Epidermal melanocyte (primary cell): Measurements from ENCODE around the gene FGF21.
"Not testable (repeated sequence)": the region's sequence is repeated elsewhere in the genome, so short reads cannot be mapped to it uniquely, and the experiment has no call there.

Experiments
- DNase-seq: peaks from one replicate; pipeline ENCODE4 v3.0.0; 2011; ENCODE audit warnings: low spot score; ENCODE audit not compliant: insufficient read length

The FGF21 gene, protein sequence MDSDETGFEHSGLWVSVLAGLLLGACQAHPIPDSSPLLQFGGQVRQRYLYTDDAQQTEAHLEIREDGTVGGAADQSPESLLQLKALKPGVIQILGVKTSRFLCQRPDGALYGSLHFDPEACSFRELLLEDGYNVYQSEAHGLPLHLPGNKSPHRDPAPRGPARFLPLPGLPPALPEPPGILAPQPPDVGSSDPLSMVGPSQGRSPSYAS

DNA sequence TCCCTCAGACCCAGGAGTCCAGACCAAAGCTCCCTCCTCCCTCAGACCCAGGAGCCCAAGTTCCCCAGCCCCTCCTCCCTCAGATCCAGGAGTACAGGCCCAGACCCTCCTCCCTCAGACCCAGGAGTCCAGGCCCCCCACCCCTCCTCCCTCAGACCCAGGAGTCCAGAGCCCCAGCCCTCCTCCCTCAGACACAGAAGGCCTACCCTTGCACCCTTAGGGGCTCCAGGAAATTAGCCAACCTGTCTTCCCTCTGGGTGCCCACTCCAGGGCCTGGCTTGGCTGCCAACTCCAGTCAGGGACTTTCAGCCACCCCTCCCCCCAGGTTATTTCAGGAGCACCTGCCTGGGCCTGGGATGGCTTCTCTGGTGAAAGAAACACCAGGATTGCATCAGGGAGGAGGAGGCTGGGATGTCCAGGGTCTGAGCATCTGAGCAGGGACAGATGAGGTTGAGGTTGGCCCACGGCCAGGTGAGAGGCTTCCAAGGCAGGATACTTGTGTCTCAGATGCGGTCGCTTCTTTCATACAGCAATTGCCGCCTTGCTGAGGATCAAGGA lies at the start of gene FGF21:
Gene FGF21, plus strand, starts transcription at position 441 of the 558 bp plus-strand sequence. CDS start 713 bp downstream, outside the sequence.
- DNase-seq, result no peak

DNA sequence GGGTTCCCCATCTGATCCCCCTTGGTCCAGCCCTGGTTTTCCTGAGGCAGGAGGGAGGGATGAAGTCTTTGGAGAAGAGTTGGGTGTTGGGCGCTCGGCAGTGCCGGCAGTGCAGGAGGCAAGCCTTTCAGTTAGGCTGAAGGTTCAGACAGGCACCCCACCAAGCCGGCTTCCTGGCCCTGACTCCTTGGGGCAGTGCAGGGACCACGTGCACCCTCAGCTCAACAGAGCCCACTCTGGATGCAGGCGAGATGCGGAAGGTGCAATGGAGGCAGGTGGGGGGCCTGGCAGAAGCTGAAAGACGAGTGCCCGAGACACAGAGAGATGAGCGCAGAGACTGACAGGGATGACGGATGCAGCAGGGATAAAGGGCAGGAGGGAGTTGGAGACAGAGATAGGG lies 46.9 kb upstream of the FGF21 start:
- DNase-seq, result no peak

DNA sequence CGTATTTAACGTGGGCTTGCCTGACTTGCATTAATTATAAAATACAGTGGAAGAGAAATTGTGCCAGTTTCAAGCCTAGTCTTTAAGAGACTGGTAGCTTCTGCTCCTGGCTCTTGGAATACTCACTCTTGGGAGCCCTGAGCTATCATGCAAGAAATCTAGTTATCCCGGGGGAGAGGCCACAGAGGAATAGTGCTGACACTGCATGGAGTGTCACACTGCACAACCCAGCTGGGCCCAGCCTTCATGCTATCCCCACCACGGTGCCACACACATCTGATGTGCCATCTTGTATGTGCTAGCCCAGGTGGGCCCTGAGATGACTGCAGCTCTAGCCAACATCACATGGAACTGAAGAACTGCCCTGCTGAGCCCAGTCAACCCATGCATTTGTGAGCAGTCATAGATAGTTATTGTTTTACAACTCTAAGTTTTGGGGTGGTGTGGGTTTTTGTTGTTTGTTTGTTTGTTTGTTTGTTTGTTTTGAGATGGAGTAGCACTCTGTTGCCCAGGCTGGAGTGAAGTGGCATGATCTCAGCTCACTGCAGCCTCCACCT lies 44.1 kb upstream of the FGF21 start:
- DNase-seq, result no peak

DNA sequence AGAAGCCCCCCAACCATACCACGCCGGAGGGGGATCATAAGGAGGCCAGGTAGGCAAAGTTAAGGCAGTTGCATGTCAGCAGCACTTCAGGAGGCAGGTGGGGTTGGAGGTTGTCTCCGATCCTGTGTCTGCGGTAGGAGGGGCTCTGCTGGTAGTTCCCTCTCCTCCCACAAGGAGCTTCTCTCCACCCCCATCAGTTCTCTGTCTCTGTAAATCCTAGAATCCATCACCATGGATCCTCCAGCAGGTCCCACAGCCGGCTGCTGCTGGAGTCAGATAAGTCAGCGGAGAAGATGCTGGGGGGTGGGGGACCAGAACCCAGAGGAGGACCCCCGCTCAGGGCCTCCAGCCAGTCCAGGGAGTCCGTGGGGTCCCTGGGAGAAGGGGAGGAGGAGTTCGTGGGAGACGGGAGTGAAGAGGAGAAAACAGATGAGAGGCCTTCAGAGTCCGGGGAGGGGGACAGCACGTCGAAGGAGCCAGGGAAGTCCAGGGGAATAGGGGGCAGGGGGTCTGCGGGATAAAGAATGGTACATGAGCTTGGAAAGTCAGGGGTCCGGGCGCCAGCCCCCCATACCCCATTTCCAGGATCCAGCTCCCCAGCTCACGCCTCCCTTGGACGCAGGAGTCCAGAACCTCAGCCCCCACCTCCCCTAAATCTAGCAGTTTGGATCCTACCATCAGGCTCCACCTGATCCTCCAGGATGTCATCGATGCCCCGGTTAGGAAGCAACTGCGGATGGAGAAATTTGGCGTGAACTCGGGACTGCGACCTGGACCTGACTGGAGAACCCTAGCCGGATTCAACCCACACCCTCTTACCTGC lies 42.1 kb upstream of the FGF21 start:
- no peak for DNase-seq

DNA sequence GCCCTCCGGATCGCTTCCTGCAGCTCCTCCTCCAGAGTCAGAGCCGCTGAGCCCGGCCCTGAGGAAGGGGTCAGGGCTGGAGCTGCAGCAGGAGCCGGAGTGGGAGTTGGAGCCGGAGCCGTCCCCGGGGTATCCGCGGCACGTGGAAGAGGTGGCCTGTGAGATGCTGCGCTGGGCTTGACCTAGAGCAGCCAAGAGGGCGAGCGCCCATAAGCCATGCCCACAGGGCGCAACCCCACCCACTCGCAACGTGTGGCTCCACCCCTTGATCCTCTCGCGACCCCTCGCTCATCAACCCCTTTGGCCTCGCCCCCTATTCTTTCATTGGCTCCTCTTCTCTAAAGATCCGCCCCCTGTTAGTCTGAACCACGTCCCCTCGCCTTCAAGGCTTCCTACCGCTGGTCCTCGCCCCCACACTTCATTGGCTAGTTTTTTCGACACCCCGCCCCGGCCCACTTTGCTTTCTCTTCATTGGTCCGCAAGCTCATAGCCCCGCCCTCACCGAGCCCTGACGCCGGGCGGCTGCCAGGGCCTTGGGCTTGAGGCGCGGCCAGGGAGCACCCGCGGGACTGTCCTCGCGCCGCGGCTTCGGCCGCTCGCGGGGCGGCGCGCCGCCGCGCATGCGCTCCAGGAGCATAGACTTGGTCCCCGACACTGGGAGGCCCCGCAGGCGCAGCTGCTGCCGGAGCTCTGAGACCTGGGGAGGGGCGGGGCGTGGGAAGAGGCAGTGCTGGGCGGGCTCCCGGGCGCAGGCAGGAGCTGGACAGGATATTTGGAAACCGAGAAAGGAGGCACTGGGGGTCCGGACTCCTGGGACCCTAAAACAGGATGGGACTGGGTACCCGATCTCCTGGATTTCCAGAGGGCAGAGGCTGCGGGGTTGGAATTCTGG lies 41.2 kb upstream of the FGF21 start:
- peak; percentile 100 for DNase-seq

DNA sequence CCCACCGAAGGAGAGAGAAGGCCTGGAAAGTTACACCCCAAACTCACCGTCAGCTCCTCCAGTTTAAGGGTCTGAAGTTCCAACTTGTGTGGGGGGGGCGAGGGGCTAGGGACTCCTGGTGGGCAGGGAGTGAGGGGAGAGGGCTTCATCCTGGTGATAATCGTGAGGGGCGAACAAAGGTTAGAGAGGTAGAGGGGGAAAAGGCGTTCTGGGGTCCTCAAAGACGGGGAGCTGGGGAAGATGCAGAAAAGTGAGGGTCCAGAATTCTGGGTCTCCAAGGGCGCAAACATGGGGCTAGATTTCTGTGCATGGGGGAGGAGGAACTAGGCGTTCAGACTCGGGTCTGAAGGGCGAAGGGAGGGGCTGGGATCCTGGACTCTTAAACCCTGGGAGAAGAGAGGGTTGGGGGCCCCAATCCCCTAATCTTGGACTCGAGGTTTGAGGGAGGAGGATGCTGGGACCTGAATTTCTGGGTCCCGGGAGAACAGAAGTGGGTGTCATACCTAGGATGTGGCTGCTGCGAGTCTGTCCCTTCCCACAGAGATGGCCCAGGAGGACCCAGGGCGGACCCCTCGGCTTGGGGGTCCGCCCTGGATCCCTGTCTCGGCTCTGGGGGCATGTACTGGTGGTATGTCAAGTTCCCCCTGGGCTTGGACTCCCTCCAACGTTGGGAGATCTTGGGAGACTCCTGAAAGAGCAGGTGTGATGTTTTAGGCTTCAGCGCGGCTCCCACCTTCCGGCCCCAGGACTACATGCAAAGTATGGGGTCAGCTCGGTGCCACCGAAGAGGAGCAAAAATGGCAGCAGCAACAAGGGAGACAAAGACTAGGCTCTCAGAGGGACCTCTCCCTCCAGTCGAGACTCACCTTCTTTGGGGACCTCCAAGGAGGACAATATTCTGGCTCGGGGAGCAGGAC lies 40.3 kb upstream of the FGF21 start:
- DNase-seq, result no peak

DNA sequence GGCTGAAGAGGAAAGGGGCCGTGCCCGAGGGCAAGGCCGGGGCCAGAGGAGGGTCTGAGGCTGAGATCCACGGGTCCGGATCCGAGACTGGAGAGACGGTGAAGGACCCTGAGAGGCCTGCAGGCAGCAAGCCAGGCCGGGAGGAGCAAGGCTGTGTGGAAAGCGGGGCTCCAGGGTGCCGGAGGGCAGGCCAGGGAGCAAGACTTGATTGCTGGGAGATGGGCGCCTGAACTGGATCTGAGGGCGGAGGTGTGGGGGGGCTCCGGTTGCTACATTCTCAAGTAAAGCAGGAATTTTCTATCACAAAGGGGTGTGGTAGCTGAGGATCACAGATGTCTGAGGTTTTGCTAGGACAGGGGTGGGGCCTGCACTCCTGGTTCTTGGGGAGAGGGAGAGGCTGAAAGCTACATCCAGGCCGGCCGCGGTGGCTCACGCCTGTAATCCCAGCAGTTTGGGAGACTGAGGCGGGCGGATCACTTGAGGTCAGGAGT lies 39.6 kb upstream of the FGF21 start:
- DNase-seq, result no peak

DNA sequence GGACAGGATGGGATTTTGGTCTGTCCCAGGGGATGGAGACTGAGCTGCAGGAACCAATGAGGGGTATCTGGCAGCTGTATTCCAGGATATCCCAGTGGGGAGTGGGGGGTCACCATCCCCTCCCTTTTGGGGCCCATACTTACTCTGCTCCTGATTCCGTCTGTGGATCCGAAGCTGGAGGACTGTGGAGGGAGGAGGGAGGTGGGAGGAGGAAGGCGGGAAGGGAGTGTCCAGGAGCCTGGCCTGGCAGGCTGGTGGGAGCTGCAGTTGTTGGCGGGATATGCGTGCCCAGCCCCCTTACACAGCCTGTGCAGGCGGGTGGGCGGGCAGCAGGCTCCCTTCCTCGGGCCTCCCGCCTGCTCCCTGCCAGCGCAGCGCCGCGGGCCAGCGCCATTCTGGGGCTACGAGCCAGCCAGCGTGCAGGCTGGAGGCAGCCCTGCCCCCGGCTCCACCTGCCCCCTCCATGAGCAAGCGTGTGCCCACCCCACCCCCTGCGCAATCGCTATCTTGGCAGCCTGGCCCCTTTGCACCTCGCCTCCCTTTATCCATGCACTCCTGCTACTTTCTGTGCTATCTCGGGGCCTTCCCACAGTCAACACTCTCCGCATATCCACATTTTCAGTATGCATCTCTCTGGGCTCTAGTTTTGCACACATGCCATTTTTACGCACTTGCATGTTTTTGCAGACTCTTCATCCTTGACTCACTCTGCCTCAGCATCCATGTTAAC lies 38.6 kb upstream of the FGF21 start:
- no peak for DNase-seq

DNA sequence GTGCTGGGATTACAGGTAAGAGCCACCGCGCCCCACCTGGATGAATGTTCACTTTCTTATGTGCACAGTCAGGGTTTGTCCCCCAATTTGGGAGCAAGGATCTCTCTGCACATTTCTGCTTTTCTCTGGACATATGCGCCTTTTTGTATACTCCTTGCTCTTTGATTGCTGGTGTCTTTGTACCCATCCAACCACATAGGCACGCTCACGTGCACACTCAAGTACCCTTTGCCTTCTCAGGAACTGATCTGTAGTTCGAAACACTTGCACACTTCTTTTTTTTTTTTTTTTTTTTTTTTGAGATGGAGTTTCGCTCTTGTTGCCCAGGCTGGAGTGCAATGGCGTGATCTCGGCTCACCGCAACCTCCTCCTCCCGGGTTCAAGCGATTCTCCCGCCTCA lies 37.2 kb upstream of the FGF21 start:
- DNase-seq, result not testable (repeated sequence)

DNA sequence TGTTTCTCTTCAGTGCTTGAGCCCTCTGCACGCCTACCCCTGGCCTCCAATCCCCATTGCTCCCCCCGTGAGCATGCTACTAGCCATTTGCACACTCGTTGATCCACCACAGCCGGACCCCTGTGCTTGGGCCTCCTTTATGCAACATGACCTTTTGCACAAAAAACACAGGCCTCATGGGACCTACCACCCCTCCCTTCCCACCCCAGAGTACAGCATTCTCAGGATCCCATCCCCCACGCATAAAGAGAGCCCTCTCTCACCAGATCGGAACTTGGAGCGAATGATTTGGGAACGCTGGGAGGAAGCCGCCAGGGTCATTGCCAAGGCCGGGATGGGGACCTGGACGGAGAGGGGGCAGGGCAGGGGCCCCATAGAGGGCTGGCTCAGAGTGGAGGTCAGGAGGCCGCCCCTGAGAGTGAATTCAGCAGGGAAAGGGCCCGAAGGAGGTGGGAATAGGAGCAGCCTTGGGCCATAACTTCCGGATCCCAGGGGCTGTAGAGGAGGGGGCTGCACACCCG lies 36.6 kb upstream of the FGF21 start:
- no peak for DNase-seq

DNA sequence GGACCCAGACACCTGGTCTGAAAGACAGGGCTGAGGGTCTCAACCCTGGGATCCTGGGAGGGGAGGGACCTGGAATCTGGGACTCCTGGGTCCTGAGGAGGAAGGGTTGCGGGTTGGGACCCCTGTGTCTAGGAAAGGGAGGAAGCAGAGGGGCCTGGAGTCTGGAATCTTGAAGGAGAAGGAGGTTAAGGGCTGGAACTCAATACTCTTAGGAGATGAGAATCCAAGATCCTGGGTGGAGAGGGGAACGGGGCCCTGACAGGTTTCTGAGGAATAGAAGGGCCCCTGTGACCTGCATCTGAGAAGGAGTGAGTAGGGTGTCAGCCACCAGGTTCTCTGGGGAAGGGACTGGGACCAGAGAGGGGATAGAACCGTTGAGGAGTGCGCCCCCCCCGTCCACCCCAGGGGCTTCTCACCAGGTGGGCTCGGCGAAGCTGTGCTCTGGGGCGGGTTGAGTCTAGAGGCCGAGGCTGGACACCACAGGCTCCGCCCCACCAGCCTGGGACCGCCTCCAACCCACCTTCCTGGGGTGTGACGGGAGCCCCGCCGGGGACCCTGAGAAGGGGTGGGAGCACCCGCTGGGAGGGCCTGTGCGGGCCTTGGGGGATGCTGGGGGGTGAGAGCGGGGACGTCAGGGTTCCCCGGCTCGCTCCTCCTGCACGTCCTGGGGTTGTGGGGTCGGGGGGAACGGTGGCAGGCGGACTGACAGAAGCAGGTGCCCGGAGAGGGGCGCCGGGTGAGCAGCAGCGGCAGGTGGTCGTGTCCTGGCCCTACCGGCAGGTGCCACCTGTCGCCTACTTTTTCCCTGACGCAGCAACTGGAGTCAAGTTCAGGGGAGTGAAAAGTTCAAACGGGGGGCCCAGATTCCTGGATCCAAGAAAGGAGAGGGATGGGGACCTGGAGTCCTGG lies 35.8 kb upstream of the FGF21 start, which contains the start of gene MAMSTR:
Gene MAMSTR, minus strand, starts transcription at position 463 of the 909 bp plus-strand sequence. CDS start 694 bp downstream, outside the sequence.
- DNase-seq, result no peak

DNA sequence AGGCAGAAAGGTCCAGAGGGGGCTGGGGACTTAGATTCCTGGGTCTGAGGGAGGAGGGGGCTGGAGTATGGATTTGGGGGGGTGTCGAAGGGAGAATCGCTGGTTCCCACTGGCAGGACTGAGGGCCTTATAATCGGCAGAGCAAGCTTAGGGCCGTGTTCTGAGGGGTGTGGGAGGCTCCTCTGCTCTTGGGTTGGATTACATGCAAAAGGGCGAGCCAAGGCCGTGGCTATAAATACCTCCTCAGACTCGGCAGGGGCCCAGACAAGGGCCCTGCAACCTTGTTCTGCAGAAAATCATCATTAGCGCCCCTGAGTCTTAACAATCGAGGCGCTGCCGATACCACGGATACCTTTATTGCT lies 35.1 kb upstream of the FGF21 start:
- DNase-seq, result no peak

DNA sequence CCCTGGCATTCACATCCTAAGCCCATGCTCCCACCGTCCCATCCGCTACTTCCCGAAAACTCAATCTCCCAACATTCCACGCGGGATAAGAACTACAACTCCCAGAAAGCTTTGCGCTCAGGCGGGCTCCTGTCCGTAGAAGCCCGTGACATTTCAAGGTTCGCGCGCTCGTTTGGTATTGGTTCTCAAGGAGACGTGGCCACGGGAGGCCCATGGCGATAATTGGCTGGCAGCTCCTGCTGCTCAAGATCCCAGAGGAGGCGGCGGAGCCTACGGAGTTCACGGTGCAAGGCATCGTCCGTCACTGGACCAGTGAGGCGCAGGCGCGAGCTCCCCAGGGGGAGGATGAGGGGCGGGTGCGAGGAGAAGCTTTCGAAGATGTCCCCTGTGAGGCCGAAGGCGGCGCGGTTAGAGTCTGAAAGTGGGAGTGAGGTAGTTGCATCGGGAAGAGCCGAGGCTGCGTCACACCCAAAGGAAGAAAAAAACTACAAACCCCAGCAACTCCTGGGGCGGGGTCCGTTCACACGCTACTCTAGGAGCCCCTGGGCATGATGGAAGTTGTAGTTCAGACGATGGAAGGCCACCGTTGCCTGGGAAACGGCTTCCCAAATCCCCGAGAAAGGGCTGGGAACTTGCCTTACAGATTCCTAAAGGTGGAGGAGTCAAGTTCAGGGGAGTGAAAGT lies 34.6 kb upstream of the FGF21 start:
- peak; percentile 100 for DNase-seq

DNA sequence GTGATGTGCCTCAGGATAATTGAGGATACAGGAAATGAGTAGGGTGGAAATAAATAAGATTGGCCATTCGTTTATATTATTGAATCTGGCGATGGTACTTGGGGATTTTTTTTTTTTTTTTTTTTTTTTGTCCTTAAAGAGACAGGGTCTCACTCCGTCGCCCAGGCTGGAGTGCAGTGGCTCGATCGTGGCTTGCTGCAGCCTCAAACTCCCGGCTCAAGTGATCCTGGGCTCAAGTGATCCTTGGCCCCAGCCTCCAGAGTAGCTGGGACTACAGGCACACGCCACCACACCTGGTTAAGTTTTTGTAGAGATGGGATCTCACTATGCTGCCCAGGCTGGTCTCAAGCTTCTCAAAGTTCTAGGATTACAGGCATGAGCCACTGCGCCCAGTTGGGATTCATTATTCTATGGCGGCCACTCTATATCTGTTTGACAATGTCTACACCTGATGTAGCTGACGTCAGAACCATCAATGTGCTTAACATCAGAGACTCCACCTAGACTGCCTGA lies 33.1 kb upstream of the FGF21 start:
- no peak for DNase-seq

DNA sequence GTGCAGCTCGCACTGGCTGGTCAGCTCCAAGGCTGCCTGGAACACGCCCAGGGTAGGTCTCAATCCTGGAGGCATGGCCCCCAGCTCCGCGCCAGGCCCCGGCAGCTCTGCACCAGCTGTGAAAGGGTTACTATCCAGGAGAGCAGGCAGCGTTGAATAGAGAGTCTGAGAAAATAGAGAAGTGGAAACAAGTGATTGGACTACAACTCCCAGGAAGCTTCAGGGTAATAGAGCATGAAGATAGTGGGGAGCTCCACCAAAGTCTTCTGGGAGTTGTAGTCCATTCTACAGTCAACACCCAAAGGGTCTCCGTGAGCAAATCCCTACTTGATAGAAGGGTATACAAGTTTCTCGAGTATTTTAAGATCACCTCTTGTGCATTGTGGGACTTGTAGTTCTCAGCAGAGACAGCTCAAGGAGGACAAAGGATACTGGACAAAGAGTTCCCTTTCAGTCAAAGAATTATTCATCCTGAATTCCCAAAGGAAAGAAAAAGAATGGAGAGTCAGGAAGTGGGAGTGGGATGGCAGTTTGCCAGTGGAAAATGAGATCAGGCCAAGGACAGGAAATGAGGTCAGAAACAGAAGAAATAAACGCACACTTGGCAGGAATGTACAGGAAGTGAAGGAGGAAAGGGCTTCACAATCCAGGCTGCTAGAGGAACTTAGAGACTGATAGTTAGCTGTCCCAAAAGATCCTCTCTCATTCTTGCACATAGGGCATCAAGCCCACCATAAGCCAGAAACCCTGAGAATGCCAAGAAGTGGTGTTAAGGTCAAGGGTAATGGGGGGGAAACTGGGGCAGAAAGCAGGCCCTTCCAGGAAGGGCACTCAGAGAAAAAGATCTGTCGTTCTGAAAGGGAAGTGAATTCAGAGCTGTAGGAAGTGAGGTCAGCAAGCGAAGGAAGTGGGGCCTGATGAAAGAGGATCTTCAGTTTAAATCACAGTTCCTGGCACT lies 30.2 kb upstream of the FGF21 start:
- DNase-seq, result peak; percentile 93

DNA sequence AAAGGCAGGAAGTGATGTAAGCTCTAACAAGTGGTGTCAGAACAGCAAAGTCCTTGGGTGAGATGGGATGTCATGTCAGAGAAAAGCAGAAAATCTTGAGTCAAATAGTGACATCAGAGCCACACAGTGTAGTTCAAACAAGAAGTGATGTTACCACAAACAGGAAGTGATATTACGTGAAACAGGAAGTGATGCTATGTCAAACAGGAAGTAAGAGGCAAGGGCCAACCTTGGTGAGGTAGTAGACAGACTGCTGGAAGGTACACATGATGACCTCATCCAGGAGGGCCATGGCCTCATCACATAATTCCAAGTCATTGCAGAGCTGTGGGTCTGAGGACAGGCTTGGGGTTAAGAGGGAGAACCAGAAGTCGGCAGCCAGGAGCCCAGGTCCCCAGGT lies 28.8 kb upstream of the FGF21 start:
- DNase-seq, result no peak
